T-cell (primary cell): Measurements from ENCODE around the gene ADARB2. TPM values are rescaled to one million over a fixed set of nuclear protein-coding genes. Genes with fewer than 3 reads are reported as not detected.

ENCODE experiments used
- ATAC-seq, 4 experiments: fragments of 200-7000 bp in 3 of 4; fragments of 150-1000 bp in 1 of 4; cut with Tn5 transposase; replicated peaks in 1 of 4; 1 replicate in 3 of 4; 2 replicates in 1 of 4; pipeline ENCODE4 v1.10.0; 2021; ENCODE audit warnings: moderate library complexity in 3 of 4, mild to moderate bottlenecking in 2 of 4, moderate number of reproducible peaks in 1 of 4
- CTCF ChIA-PET, 2 donors: fragments of 300-600 bp; sonication (Branson Sonifier 250); formaldehyde crosslinking; loops; one replicate each; lab custom pipeline; 2022; ENCODE audit warnings: antibody characterized with exemption in 2 of 2; lab: Charles Lee
- POLR2A ChIA-PET, 2 donors: fragments of 300-600 bp; sonication (Branson Sonifier 250); formaldehyde crosslinking; loops; one replicate each; lab custom pipeline; 2022; ENCODE audit warnings: antibody characterized with exemption in 2 of 2; lab: Charles Lee
- DNase-seq, 35 experiments: peaks; one replicate each; pipeline versions ENCODE4 v3.0.0 to v3.0.0-alpha.2; 2013 to 2023
- H3K27ac ChIP-seq: one replicate; pipeline ENCODE4 v1.5.1; 2013; ENCODE audit warnings: low read length
- H3K27me3 ChIP-seq, 2 experiments: replicated peaks in 1 of 2; 1 replicate in 1 of 2; 2 replicates in 1 of 2; pipeline versions ENCODE4 v1.6.1 to v1.7.0; 2013; ENCODE audit warnings: low read length in 1 of 2, mixed read lengths in 1 of 2; ENCODE audit not compliant: control insufficient read depth in 2 of 2, insufficient read depth in 2 of 2; ENCODE audit errors: extremely low read depth in 1 of 2
- H3K36me3 ChIP-seq, 2 donors: 1 replicate in 1 of 2; 2 replicates in 1 of 2; pipeline versions ENCODE4 v1.6.1 to v1.7.0; 2013; ENCODE audit warnings: low read length in 1 of 2; ENCODE audit not compliant: control insufficient read depth in 2 of 2, insufficient read depth in 1 of 2; ENCODE audit errors: extremely low read depth in 1 of 2
- H3K4me1 ChIP-seq, 2 experiments: 1 replicate in 1 of 2; 2 replicates in 1 of 2; pipeline versions ENCODE4 v1.6.1 to v1.7.0; 2013; ENCODE audit warnings: low read length in 2 of 2, mixed read lengths in 1 of 2; ENCODE audit not compliant: insufficient read depth in 2 of 2, control insufficient read depth in 1 of 2; ENCODE audit errors: extremely low read depth in 1 of 2
- H3K4me3 ChIP-seq, 2 donors: 1 replicate in 1 of 2; 2 replicates in 1 of 2; pipeline versions ENCODE4 v1.5.1 to v1.7.0; 2013; ENCODE audit warnings: mild to moderate bottlenecking in 2 of 2, low read length in 1 of 2, moderate library complexity in 1 of 2; ENCODE audit not compliant: control insufficient read depth in 1 of 2; ENCODE audit errors: extremely low read depth in 1 of 2
- H3K9me3 ChIP-seq: 2 replicates; pipeline ENCODE4 v1.7.0; 2013
- H3K27ac Mint-ChIP-seq, 2 donors: one replicate each; pipeline ENCODE4 v1.8.0; 2020 to 2021; ENCODE audit warnings: mild to moderate bottlenecking in 2 of 2, mixed read lengths in 2 of 2
- H3K27me3 Mint-ChIP-seq, 2 donors: one replicate each; pipeline ENCODE4 v1.8.0; 2021 to 2022; ENCODE audit warnings: mixed read lengths in 2 of 2
- H3K36me3 Mint-ChIP-seq: one replicate; pipeline ENCODE4 v1.8.0; 2021; ENCODE audit warnings: mixed read lengths
- H3K4me1 Mint-ChIP-seq, 3 donors: one replicate each; pipeline ENCODE4 v1.8.0; 2020 to 2022; ENCODE audit warnings: mixed read lengths in 3 of 3, mild to moderate bottlenecking in 1 of 3
- H3K4me3 Mint-ChIP-seq, 3 donors: one replicate each; pipeline ENCODE4 v1.8.0; 2020 to 2022; ENCODE audit warnings: mild to moderate bottlenecking in 3 of 3, mixed read lengths in 3 of 3, moderate library complexity in 3 of 3
- H3K9me3 Mint-ChIP-seq, 3 donors: one replicate each; pipeline ENCODE4 v1.8.0; 2020 to 2022; ENCODE audit warnings: mixed read lengths in 3 of 3
- WGBS: methylation state at CpG from one replicate; pipeline ENCODE4 v1.1.5; 2013; ENCODE audit warnings: missing lambda C conversion rate; ENCODE audit not compliant: insufficient coverage; 5-methylcytosine and 5-hydroxymethylcytosine counted together
- total RNA-seq, 35 experiments: library from RNA in 6 of 35; stranded (reverse) in 6 of 35; fragments of 120-200 nt in 1 of 35; gene quantifications; one replicate each; pipeline versions ENCODE4 v1.2.1 to v1.2.4 and lab custom pipeline; 2013 to 2026

Gene ADARB2
- total RNA-seq, 5 donors from 2014 or later (not counting 1 experiment from before 2014, with no cell fraction given), result 0.07 to 4.0 (median 0.41) TPM

- 66% methylated on average over 5 of the region's 7 CpGs for WGBS
- no peak overlapping the region for H3K4me3 ChIP-seq
- ChIA-PET CTCF (no interaction called here), POLR2A (no interaction called here)
- no peaks in the 10 kb centered on the region for H3K36me3 ChIP-seq
- no peak overlapping the region for H3K4me3 Mint-ChIP-seq
- H3K27me3 ChIP-seq, result peaks cover 0 to 31% of the 10 kb centered on the region in 2 experiments
- H3K9me3 ChIP-seq, result no peaks in the 10 kb centered on the region
- H3K4me1 Mint-ChIP-seq, result no peaks in the 10 kb centered on the region
- H3K27me3 Mint-ChIP-seq, result peaks cover 33% of the 10 kb centered on the region in 2 donors
- no peaks in the 10 kb centered on the region for H3K9me3 Mint-ChIP-seq
- H3K27ac Mint-ChIP-seq, result no peak overlapping the region
- no peak for DNase-seq
- ATAC-seq, result no peak
- H3K27ac ChIP-seq, result no peak overlapping the region
- H3K4me1 ChIP-seq, result peaks cover 0 to 2% of the 10 kb centered on the region in 2 experiments
- no peaks in the 10 kb centered on the region for H3K36me3 Mint-ChIP-seq
Measured at GRCh38 chr10:1369665-1370064, 367.7 kb downstream of the ADARB2 start.

GRCh38 chr10:1369197-1369596 is 368.1 kb downstream of the ADARB2 start:
- Mint-ChIP-seq H3K4me1 (no peaks in the 10 kb centered on the region), H3K27ac (no peak overlapping the region), H3K27me3 (peaks cover 33 to 36% of the 10 kb centered on the region in 2 donors), H3K9me3 (no peaks in the 10 kb centered on the region), H3K36me3 (no peaks in the 10 kb centered on the region), H3K4me3 (no peak overlapping the region)
- DNase-seq (no peak), ATAC-seq (no peak)
- Histone ChIP-seq H3K27ac (no peak overlapping the region), H3K36me3 (no peaks in the 10 kb centered on the region), H3K4me3 (no peak overlapping the region), H3K27me3 (peaks cover 0 to 34% of the 10 kb centered on the region in 2 experiments), H3K9me3 (no peaks in the 10 kb centered on the region), H3K4me1 (peaks cover 0 to 2% of the 10 kb centered on the region in 2 experiments)
- WGBS, result no CpG with 5 or more reads among the region's 7 CpGs
- CTCF ChIA-PET, result interaction anchor here (0.7 to 1.2 kb wide), 4 partner anchors 13 to 296 kb away, joined by 3 to 7 read pairs (median 4); no protein-coding TSS in a partner anchor
- POLR2A ChIA-PET, result no interaction called here

GRCh38 chr10:1368842-1369171 is 368.5 kb downstream of the ADARB2 start:
- POLR2A ChIA-PET, result no interaction called here
- Histone ChIP-seq H3K27ac (no peak overlapping the region), H3K4me1 (peaks cover 0 to 2% of the 10 kb centered on the region in 2 experiments), H3K4me3 (no peak overlapping the region), H3K36me3 (no peaks in the 10 kb centered on the region), H3K9me3 (no peaks in the 10 kb centered on the region), H3K27me3 (peaks cover 0 to 38% of the 10 kb centered on the region in 2 experiments)
- Mint-ChIP-seq H3K9me3 (no peaks in the 10 kb centered on the region), H3K36me3 (no peaks in the 10 kb centered on the region), H3K27ac (no peak overlapping the region), H3K4me3 (no peak overlapping the region), H3K27me3 (peaks cover 33 to 37% of the 10 kb centered on the region in 2 donors), H3K4me1 (no peaks in the 10 kb centered on the region)
- WGBS, result 60% methylated on average over 5 of the region's 14 CpGs
- peak in 3 of 4 experiments; percentile 53 to 71 (median 60) for ATAC-seq
- CTCF ChIA-PET, result interaction anchor here (0.6 to 1.2 kb wide), 7 partner anchors 13 to 861 kb away, joined by 3 to 10 read pairs (median 4); no protein-coding TSS in a partner anchor
- peak in 14 of 35 experiments; percentile 9 to 41 (median 25) for DNase-seq

GRCh38 chr10:1367938-1368841 is 369.1 kb downstream of the ADARB2 start:
- H3K27ac Mint-ChIP-seq, result no peak overlapping the region
- no peaks in the 10 kb centered on the region for H3K9me3 Mint-ChIP-seq
- Histone ChIP-seq H3K4me1 (peaks cover 0 to 2% of the 10 kb centered on the region in 2 experiments), H3K27ac (no peak overlapping the region), H3K9me3 (no peaks in the 10 kb centered on the region), H3K36me3 (no peaks in the 10 kb centered on the region), H3K4me3 (no peak overlapping the region), H3K27me3 (peaks cover 0 to 38% of the 10 kb centered on the region in 2 experiments)
- ATAC-seq (no peak), DNase-seq (no peak)
- no peaks in the 10 kb centered on the region for H3K36me3 Mint-ChIP-seq
- CTCF ChIA-PET, result interaction anchor here (0.6 to 1.2 kb wide), 7 partner anchors 12 to 860 kb away, joined by 3 to 10 read pairs (median 4); no protein-coding TSS in a partner anchor
- 88% methylated on average over 15 of the region's 24 CpGs for WGBS
- POLR2A ChIA-PET, result no interaction called here
- no peak overlapping the region for H3K4me3 Mint-ChIP-seq
- no peaks in the 10 kb centered on the region for H3K4me1 Mint-ChIP-seq
- peaks cover 33 to 37% of the 10 kb centered on the region in 2 donors for H3K27me3 Mint-ChIP-seq

GRCh38 chr10:1366811-1367425 is 370.4 kb downstream of the ADARB2 start:
- H3K4me1 Mint-ChIP-seq, result no peaks in the 10 kb centered on the region
- DNase-seq, result no peak
- Histone ChIP-seq H3K4me1 (peaks cover 0 to 2% of the 10 kb centered on the region in 2 experiments), H3K4me3 (no peak overlapping the region), H3K27ac (no peak overlapping the region), H3K27me3 (peaks cover 0 to 44% of the 10 kb centered on the region in 2 experiments), H3K9me3 (no peaks in the 10 kb centered on the region), H3K36me3 (no peaks in the 10 kb centered on the region)
- H3K27ac Mint-ChIP-seq, result no peak overlapping the region
- no peak for ATAC-seq
- WGBS, result 83% methylated on average over 2 of the region's 15 CpGs
- H3K9me3 Mint-ChIP-seq, result no peaks in the 10 kb centered on the region
- H3K36me3 Mint-ChIP-seq, result no peaks in the 10 kb centered on the region
- peaks cover 33 to 38% of the 10 kb centered on the region in 2 donors for H3K27me3 Mint-ChIP-seq
- ChIA-PET CTCF (no interaction called here), POLR2A (no interaction called here)
- H3K4me3 Mint-ChIP-seq, result no peak overlapping the region

GRCh38 chr10:1366322-1366691 is 371.0 kb downstream of the ADARB2 start:
- Mint-ChIP-seq H3K4me1 (no peaks in the 10 kb centered on the region), H3K4me3 (no peak overlapping the region), H3K27me3 (peaks cover 33 to 40% of the 10 kb centered on the region in 2 donors), H3K27ac (no peak overlapping the region), H3K9me3 (no peaks in the 10 kb centered on the region), H3K36me3 (no peaks in the 10 kb centered on the region)
- Histone ChIP-seq H3K9me3 (no peaks in the 10 kb centered on the region), H3K36me3 (no peaks in the 10 kb centered on the region), H3K27me3 (peaks cover 0 to 46% of the 10 kb centered on the region in 2 experiments), H3K4me1 (peaks cover 0 to 2% of the 10 kb centered on the region in 2 experiments), H3K27ac (no peak overlapping the region), H3K4me3 (no peak overlapping the region)
- ChIA-PET CTCF (no interaction called here), POLR2A (no interaction called here)
- DNase-seq (no peak), ATAC-seq (no peak)
- WGBS, result 44% methylated on average over 3 of the region's 6 CpGs
